ENCODE results near the gene FTO. TPM values are rescaled to one million over a fixed set of nuclear protein-coding genes. Genes with fewer than 3 reads are reported as not detected.

FTO gene
- total and polyA plus RNA-seq, 4 donors = 12.2 to 145 (median 57.7) TPM

DNA sequence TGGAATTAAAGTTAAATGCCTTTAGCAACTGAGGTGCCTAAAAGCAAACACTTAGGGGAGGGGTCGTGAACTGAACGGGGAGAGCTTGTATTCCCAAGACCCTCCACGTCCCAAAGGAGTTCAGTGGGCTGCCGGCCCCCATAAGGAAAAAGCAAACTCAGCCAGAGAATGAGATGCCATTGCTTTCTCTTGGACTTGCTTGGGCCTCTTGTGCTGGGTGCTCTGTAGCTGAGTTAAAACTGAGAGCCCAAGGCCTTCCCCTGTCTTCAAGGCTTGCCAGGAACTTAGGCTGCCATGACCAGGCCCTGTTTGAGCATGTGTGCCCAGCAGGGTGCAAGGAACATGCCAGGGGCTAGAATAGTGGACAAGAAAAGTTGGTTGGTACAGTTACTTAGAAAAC lies 382.8 kb downstream of the FTO start:
- 93 to 96% methylated on average over 4 of the region's 4 CpGs for WGBS, 2 donors
- no peaks in the 10 kb centered on the region for H3K9me3 ChIP-seq (ENCODE audit: control insufficient read depth in 4 of 4, insufficient read depth in 3 of 4, low read length in 3 of 4)
- H3K27ac ChIP-seq (ENCODE audit: low read depth in 1 of 2, low read length in 1 of 2) = no peak overlapping the region
- ATAC-seq (ENCODE audit: insufficient read depth, low FRiP score) (no peak), DNase-seq (no peak)
- no peak overlapping the region for H3K4me3 ChIP-seq
- H3K4me1 ChIP-seq (ENCODE audit: control insufficient read depth in 5 of 5, insufficient read depth in 5 of 5, low read length in 5 of 5) = no peaks in the 10 kb centered on the region
- TF ChIP-seq, protein P1, sequence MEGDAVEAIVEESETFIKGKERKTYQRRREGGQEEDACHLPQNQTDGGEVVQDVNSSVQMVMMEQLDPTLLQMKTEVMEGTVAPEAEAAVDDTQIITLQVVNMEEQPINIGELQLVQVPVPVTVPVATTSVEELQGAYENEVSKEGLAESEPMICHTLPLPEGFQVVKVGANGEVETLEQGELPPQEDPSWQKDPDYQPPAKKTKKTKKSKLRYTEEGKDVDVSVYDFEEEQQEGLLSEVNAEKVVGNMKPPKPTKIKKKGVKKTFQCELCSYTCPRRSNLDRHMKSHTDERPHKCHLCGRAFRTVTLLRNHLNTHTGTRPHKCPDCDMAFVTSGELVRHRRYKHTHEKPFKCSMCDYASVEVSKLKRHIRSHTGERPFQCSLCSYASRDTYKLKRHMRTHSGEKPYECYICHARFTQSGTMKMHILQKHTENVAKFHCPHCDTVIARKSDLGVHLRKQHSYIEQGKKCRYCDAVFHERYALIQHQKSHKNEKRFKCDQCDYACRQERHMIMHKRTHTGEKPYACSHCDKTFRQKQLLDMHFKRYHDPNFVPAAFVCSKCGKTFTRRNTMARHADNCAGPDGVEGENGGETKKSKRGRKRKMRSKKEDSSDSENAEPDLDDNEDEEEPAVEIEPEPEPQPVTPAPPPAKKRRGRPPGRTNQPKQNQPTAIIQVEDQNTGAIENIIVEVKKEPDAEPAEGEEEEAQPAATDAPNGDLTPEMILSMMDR (IDR thresholded peaks at IDR 0.05; ENCODE audit: control extremely low read depth, extremely low read depth) = no peak
- no peaks in the 10 kb centered on the region for H3K36me3 ChIP-seq (ENCODE audit: control insufficient read depth in 4 of 4, insufficient read depth in 4 of 4, low read length in 4 of 4)
- H3K27me3 ChIP-seq (ENCODE audit: control insufficient read depth in 3 of 3, insufficient read depth in 3 of 3, low read length in 2 of 3) = no peaks in the 10 kb centered on the region
- H3K9ac ChIP-seq (ENCODE audit: insufficient read depth in 1 of 2, low read length in 2 of 2) = no peak overlapping the region

DNA sequence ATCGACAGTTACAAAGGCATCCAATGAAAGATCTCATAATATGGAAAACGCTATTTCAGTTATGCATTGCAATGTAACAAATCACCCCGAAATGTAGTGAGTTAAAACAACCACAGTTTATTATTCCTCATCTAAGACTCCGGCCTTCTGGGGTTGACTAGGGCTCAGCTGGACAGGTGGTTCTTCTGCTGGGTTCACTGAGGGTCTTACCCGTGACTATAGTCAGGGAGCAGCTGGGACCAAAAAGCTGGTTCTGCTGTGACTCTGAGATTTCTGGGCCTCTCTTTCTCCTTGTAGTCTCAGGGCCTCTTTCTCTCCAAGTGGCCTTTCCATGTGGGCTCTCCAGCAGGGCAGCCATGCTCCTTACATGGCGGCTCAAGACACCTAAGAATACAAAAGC lies 386.6 kb downstream of the FTO start:
- Histone ChIP-seq H3K4me1 (ENCODE audit: control insufficient read depth in 5 of 5, insufficient read depth in 5 of 5, low read length in 5 of 5) (no peaks in the 10 kb centered on the region), H3K27ac (ENCODE audit: low read depth in 1 of 2, low read length in 1 of 2) (no peak overlapping the region), H3K9ac (ENCODE audit: insufficient read depth in 1 of 2, low read length in 2 of 2) (no peak overlapping the region), H3K36me3 (ENCODE audit: control insufficient read depth in 4 of 4, insufficient read depth in 4 of 4, low read length in 4 of 4) (peaks cover 0 to 3% (median under 1%) of the 10 kb centered on the region in 4 donors), H3K9me3 (ENCODE audit: control insufficient read depth in 4 of 4, insufficient read depth in 3 of 4, low read length in 3 of 4) (no peaks in the 10 kb centered on the region), H3K4me3 (no peak overlapping the region), H3K27me3 (ENCODE audit: control insufficient read depth in 3 of 3, insufficient read depth in 3 of 3, low read length in 2 of 3) (no peaks in the 10 kb centered on the region)
- 98% methylated on average over 6 of the region's 6 CpGs for WGBS, 2 donors
- DNase-seq (no peak), ATAC-seq (ENCODE audit: insufficient read depth, low FRiP score) (no peak)
- TF ChIP-seq, protein P1 (IDR thresholded peaks at IDR 0.05; ENCODE audit: control extremely low read depth, extremely low read depth) = no peak

DNA sequence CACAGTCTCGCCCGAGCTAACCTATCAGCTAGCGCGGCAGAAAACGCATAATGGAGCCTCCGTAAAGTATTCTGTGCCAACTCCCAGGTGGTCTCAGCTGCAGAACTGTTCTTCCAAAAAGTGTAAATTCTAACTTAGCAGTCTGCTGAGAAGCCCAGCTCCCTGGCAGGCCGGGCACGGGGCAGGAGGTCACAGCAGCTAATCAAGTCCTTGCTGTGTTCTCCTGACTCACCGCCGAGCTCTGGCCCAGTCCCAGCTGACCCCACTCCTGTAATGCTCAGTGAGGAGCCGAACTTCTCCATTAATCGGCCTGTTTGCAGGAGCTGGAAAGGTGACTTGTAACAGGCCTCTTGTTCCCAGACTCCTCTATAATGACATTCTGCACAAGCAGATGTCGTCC lies 389.3 kb downstream of the FTO start:
- WGBS, 2 donors = 95 to 96% methylated on average over 13 of the region's 13 CpGs
- Histone ChIP-seq H3K9ac (ENCODE audit: insufficient read depth in 1 of 2, low read length in 2 of 2) (no peak overlapping the region), H3K27me3 (ENCODE audit: control insufficient read depth in 3 of 3, insufficient read depth in 3 of 3, low read length in 2 of 3) (no peaks in the 10 kb centered on the region), H3K4me1 (ENCODE audit: control insufficient read depth in 5 of 5, insufficient read depth in 5 of 5, low read length in 5 of 5) (no peaks in the 10 kb centered on the region), H3K4me3 (no peak overlapping the region), H3K27ac (ENCODE audit: low read depth in 1 of 2, low read length in 1 of 2) (no peak overlapping the region), H3K36me3 (ENCODE audit: control insufficient read depth in 4 of 4, insufficient read depth in 4 of 4, low read length in 4 of 4) (peaks cover 0 to 3% (median under 1%) of the 10 kb centered on the region in 4 donors), H3K9me3 (ENCODE audit: control insufficient read depth in 4 of 4, insufficient read depth in 3 of 4, low read length in 3 of 4) (peaks cover 0 to 3% (median 0%) of the 10 kb centered on the region in 4 donors)
- ATAC-seq (ENCODE audit: insufficient read depth, low FRiP score) = no peak
- TF ChIP-seq, protein P1 (IDR thresholded peaks at IDR 0.05; ENCODE audit: control extremely low read depth, extremely low read depth) = no peak
- no peak for DNase-seq

DNA sequence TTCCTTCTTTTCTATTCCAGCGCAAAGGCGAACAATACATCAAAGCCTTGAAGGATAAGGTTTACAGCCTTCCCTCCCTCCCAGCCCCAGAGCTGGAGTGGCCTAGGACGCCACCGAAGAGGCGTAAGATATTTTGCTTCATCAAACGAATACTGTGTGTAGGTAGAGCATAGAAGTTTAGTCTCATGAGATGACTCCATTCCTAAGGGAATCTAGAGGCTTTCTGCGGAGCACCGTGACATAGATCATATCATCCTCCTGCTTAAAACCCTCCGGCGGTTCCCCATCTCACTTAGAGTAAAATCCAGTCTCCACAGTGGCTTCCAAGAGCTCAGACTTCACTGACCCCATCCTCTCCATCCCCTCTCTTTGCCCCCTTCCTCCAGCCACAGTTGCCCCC lies 390.7 kb downstream of the FTO start:
- H3K36me3 ChIP-seq (ENCODE audit: control insufficient read depth in 4 of 4, insufficient read depth in 4 of 4, low read length in 4 of 4) = peaks cover 0 to 3% (median under 1%) of the 10 kb centered on the region in 4 donors
- no peaks in the 10 kb centered on the region for H3K4me1 ChIP-seq (ENCODE audit: control insufficient read depth in 5 of 5, insufficient read depth in 5 of 5, low read length in 5 of 5)
- no peaks in the 10 kb centered on the region for H3K27me3 ChIP-seq (ENCODE audit: control insufficient read depth in 3 of 3, insufficient read depth in 3 of 3, low read length in 2 of 3)
- TF ChIP-seq, protein P1 (IDR thresholded peaks at IDR 0.05; ENCODE audit: control extremely low read depth, extremely low read depth) = no peak
- H3K9me3 ChIP-seq (ENCODE audit: control insufficient read depth in 4 of 4, insufficient read depth in 3 of 4, low read length in 3 of 4) = peaks cover 0 to 3% (median 0%) of the 10 kb centered on the region in 4 donors
- no peak overlapping the region for H3K27ac ChIP-seq (ENCODE audit: low read depth in 1 of 2, low read length in 1 of 2)
- no peak overlapping the region for H3K4me3 ChIP-seq
- H3K9ac ChIP-seq (ENCODE audit: insufficient read depth in 1 of 2, low read length in 2 of 2) = no peak overlapping the region
- 95 to 99% methylated on average over 10 of the region's 10 CpGs for WGBS, 2 donors
- ATAC-seq (ENCODE audit: insufficient read depth, low FRiP score) = no peak
- DNase-seq = no peak
